ENCODE data around the gene TNRC6B.

DNA sequence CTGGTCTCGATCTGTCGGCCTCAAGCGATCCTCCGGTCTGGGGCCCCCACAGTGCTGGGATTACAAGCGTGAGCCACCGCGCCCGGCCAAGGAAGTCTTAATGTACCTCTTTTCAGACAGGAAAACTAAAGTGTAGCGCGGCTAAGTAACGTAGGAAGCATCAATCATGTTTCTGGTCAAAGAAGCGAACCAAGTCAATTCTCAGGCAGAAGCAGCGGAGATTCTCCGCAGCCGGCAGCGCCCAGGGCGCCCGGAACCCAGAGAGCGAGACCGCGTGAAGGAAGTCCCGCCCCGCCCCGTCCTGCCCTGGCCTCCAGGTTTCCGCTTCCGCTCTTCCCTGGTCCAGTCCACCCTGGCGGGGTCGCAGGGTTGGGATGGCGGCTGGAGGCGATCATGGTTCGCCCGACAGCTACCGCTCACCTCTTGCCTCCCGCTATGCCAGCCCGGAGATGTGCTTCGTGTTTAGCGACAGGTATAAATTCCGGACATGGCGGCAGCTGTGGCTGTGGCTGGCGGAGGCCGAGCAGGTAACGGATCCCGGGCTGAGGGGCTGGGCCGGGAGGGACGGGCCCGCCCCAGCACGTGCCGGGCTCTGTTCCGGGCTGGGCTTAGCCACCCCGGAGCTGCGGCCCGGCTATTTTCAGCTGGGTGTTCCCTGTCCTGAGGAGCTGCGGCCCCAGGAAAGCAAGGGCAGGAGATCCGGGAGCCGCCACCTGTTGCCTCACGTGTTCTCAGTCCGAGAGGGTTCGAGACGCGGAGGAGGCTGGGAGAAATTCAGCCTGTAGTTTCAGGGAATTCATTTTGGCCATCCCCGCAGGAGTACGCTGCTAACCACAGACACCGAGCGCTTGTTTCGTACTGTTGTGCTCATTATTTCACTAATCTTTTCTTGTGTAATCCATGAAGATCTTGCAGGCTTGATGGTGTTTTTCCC is 168.7 kb downstream of the TNRC6B start, which contains the start of gene ADSL:
- TF ChIP-seq, protein P1, sequence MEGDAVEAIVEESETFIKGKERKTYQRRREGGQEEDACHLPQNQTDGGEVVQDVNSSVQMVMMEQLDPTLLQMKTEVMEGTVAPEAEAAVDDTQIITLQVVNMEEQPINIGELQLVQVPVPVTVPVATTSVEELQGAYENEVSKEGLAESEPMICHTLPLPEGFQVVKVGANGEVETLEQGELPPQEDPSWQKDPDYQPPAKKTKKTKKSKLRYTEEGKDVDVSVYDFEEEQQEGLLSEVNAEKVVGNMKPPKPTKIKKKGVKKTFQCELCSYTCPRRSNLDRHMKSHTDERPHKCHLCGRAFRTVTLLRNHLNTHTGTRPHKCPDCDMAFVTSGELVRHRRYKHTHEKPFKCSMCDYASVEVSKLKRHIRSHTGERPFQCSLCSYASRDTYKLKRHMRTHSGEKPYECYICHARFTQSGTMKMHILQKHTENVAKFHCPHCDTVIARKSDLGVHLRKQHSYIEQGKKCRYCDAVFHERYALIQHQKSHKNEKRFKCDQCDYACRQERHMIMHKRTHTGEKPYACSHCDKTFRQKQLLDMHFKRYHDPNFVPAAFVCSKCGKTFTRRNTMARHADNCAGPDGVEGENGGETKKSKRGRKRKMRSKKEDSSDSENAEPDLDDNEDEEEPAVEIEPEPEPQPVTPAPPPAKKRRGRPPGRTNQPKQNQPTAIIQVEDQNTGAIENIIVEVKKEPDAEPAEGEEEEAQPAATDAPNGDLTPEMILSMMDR (IDR thresholded peaks at IDR 0.05; ENCODE audit: low read depth, low read length): no peak
- TF ChIP-seq POLR2A (IDR thresholded peaks at IDR 0.05; ENCODE audit: extremely low read depth, insufficient read length): peak; percentile 96
